ENCODE data around the gene PRELP.

- TF ChIP-seq CTCF (IDR thresholded peaks at IDR 0.05; ENCODE audit: low read length) = no peak
- no peak for TF ChIP-seq EZH2phosphoT487 (IDR thresholded peaks at IDR 0.05; ENCODE audit: low read length)
Observed at GRCh38 chr1:203534526-203534925, 58.9 kb downstream of the PRELP start.
